GOT3 (cell line): ENCODE results near the gene RUSC2.
"Not testable (repeated sequence)": the region's sequence is repeated elsewhere in the genome, so short reads cannot be mapped to it uniquely, and the experiment has no call there.

Experiments
- DNase-seq: peaks from one replicate; lab custom pipeline; 2025; ENCODE audit warnings: mixed read lengths; lab: John Stamatoyannopoulos, UW

RUSC2 gene

GRCh38 chr9:35523556-35523955 is 33.6 kb downstream of the RUSC2 start:
- DNase-seq, result not testable (repeated sequence)

GRCh38 chr9:35526087-35526801 is 36.3 kb downstream of the RUSC2 start:
- DNase-seq, result no peak

DNA sequence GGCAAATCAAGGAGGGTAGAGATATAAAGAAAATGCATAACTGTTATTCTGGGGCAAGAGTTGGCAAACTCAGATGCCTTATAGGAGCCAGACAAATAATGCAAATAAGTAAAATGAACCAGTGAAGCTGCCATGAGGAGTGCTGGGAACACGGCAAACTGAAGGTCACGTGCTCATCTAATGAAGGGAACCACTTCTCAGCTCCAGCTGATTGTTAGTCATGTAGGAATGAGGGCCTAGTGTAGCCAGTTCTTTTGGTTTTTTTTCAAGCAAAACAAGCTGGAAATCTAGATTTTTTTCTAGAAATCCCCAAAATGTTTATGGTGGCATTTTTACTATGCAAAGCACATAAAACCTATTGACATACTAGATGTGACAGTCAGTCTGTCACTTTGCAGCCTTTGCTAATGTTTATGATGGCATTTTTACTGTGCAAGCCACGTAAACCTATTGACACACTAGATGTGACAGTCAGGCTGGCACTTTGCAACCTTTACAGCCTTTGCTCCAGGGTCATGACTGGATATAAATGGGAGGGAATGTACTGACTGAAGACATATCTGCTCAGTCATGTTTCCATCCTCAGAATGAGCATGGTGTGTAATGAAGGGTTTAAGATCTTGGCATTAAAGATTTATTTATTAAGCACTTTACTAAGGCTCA is 39.4 kb downstream of the RUSC2 start:
- DNase-seq, result no peak

- no peak for DNase-seq
Observed at GRCh38 chr9:35533398-35533797, 43.5 kb downstream of the RUSC2 start.

- not testable (repeated sequence) for DNase-seq
Observed at GRCh38 chr9:35534921-35535320, 45.0 kb downstream of the RUSC2 start.

- DNase-seq, result no peak
Observed at GRCh38 chr9:35537913-35538312, 48.0 kb downstream of the RUSC2 start.

DNA sequence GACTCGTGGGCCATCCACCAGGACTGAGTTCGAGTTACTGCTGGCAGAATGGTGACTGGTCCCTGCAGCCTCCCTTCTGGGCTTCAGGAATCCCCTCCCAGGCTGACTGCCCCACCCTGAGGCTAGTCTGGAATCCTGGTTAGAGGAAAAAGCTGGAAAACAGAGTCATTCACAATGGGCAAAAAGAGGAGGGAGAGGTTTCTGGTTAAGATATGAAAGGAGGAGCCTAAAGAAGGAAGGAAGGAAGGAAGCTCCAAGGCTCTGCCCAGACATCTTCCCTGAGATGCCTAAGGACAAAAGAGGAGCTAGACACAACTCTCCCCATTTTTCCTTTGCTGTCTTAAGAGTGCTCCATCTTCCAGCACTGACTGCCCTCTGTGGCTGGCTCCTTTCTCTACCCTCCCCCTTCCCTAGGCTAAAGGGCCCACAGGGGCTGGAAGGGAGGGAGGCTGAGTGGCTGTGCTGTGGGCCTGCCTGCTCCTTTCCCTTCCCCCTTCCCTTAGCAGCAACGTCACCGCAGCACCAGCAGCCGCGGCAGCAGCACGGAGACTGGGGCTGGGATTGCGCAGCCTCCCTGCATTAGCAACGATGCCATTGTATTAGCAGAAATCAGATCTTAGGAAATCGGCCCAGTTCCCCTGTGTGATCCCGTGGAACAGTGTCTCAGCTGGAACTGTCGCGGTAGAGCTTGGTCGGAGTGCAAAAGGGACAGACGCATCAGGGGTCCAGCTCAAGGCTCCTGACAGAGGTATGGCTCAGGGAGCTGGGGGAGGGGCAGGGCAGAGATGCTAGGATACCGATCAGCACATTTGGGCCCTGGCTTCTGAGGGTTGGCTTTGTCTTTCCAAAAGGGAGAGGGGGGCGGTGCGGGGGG is 48.7 kb downstream of the RUSC2 start:
- no peak for DNase-seq
